ENCODE data around the gene THOC6. TPM values are rescaled to one million over a fixed set of nuclear protein-coding genes. Genes with fewer than 3 reads are reported as not detected.

The THOC6 gene
- total RNA-seq, 1 donor from 2014 or later, result 11.3 TPM

DNA sequence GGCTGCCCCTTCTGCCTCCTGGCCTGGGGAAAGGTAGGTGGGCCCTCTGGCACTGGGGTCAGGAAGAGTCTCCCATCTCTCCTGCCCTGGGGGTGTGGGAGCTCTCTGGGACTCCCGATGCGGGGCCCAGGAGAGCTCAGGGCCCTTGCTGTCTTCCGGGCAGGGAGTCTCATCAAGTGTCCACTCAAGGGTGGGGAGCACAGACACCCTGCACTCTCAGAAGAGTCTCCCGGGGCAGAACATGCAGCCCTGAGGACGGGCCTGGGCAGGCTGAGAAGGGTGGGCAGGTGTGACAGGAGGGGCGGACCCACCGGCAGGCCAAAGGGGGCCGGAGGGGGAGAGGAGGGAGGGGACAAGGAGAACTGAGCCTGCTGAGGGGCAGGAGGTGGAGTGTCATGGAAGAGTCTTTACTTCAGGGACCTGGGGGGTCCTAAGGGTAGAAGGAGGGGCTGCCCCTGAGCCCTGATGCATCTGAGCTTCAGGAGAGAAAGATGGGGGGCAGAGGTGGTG is 35.2 kb upstream of the THOC6 start:
- DNase-seq, result no peak
- ATAC-seq, result no peak
- intact Hi-C loops (cut with micrococcal nuclease), result no loop called here

DNA sequence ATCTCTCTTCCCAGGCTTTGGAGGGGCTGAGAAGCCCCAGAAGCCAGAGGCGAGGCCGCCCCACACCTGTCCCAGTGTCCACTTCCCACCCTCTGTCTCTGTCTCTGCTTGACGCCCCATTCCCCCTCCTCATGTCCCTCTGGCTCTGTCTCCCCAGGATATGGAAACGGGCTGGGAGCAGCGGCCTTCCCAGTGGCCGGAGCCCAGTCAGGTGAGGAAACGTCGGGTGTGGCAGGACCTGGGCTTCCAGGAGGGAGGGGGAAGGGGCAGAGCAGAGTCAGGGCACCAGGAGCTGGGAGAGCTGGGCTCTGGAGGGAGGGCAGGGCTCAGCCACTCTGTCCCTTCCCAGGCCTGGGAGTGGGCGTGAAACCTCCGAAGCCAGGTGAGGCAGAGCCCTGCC is 32.9 kb upstream of the THOC6 start:
- intact Hi-C loops (cut with micrococcal nuclease), result no loop called here
- DNase-seq (no peak), ATAC-seq (no peak)

GRCh38 chr16:2991566-2992261 is 32.1 kb upstream of the THOC6 start:
- DNase-seq, result no peak
- no peak for ATAC-seq
- intact Hi-C loops (cut with micrococcal nuclease), result no loop called here

DNA sequence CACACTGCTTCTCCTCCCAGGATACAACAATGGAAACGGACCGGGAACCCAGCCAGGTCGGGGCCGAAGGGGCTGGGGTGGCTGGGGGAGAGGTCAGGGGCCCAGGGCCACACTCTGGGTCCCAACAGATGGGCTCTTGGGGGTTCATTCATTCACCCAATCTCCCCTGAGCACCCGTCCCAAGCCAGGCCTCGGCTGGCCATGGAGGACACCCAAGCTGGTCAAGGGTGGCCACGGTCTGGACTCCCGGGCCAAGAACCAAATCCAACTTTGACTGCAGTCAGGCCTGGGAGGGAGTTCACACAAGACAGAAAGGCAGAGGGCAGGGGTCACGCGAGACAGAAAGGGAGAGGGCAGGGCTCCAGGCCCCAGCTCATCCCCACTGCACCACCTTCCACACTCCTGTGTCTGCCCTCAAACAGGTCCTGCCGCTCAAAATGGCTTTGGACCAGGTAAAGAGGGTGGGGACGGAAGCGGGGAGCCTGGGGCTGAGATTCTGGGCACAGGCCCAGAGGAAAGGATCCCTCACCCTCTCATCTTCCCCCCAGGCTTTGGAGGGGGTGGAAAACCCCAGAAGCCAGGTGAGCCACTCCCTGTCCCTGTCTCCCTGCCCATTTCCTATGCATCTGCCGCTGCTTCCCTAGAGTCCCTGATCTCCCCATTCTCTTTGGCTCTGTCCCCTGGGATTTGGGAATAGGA is 31.3 kb upstream of the THOC6 start:
- intact Hi-C loops (cut with micrococcal nuclease), result no loop called here
- no peak for ATAC-seq

DNA sequence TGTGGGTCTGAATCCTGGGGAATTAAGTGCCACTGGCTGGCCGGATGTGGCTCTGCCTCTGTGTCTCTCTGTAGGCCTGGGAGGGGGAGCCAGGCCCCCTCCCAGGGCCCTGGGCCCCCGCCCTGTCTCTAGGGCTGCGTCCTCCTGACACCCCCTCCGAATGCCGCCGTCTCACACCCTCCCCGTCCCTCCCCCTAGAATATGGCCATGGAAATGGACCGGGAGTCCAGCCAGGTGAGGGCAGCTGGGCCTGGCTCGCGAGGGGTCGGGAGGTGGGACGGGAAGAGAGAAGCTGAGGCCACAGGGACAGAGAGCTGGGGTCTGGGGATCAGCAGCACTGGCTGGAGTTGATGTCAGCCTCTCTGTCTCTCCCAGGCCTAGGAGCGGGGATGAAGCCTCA is 27.5 kb upstream of the THOC6 start:
- intact Hi-C loops (cut with micrococcal nuclease), result no loop called here
- DNase-seq (no peak), ATAC-seq (no peak)

More for the DNA sequence above, 31.3 kb upstream of the THOC6 start:
- DNase-seq, result no peak

- ATAC-seq (no peak), DNase-seq (no peak)
- intact Hi-C loops (cut with micrococcal nuclease), result no loop called here
These were observed 23.9 kb upstream of the THOC6 start for GRCh38 chr16:2999929-3000328.

DNA sequence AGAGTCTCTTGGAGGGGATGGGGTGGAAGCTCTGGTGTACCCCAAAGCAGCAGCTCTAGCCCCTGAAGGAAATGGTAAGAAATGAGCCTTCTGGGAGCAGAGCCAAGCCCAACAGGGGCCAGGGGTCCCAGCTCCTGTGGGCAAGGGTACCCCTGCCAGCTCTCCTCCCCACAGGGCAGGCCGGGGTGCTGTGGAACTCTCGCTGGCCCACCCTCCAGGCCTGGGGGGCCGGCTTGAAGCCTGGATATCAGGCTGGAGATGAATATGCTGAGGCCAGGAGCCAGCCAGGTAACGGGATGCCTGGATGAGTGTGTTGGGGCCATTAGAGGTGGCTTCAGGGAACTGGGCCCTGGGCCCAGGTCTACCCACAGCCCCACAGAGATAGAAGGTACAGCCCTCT is 23.3 kb upstream of the THOC6 start:
- no peak for ATAC-seq
- intact Hi-C loops (cut with micrococcal nuclease), result no loop called here
- no peak for DNase-seq

DNA sequence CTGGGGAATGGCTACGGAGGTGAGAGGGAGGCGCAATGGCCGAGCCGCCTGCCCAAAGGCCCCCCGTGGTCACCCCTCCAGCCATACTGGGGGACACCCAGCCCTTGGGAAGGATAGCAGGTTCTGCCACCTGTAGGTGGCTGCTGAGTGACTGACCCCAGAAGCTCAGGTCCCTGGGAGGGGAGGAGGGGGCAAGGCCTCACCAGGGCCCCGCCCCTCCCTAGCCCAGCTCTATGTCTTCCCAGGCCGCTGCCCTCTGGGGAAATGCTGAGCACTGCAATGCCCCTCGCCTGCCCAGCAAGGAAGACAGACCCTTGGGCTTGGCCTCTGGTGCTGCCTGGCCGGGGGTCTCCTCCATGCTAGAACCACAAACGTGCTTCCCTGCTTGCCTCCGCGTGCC is 22.5 kb upstream of the THOC6 start:
- intact Hi-C loops (cut with micrococcal nuclease), result no loop called here
- ATAC-seq, result no peak
- DNase-seq, result no peak

DNA sequence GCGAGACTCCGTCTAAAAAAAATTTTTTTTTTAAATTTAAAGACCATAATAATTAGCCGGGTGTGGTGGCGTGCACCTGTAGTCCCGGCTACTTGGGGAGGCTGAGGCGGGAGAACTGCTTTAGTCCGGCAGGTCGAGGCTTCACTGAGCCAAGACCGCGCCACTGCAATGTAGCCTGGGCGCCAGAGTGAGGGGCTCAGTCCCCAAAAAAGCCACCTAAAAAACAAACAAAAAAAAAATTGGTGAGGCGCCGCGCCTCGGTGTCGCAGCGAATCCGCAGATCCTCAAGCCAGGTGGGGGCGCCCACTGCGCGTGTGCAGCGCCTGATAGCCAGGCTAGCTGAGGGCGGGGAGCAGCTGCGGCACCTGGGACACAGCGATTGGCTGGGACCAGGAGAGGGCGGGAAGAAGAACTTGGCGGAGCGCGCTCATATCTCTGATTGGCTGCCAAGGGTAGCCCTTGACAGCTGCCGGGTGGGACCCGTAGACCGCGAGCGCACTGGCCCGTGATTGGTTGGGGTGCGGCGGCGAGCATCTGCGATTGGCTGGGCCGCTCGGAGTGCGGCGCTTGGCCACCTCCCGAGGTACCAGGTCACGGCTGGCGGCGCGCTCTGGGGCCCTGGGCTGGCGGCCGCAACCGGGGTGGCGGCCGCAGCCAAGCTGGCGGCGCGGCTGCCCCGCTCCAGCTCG is 20.1 kb upstream of the THOC6 start:
- intact Hi-C loops (cut with micrococcal nuclease), result no loop called here
- DNase-seq (peak; percentile 97), ATAC-seq (peak; percentile 98)

DNA sequence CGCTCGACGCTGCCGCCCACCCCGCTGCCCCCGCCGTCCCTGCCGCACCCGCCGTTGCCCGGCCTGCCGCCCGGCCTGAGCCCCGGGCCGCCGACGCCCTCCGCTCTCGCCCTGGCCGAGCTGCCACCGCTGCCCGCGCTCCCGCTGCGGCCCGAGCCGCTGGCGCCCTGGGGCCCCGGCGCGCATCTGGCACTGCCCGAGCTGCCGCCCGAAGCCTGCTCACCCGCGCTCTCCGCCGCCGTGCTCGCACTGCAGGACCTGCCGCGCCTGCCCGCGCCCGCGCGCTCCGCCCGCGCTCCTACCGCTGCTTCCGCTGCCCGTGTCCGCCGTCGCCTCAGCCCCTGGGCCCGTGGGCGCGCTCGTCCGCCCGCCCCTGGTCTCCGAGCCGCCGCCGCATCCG is 19.5 kb upstream of the THOC6 start:
- intact Hi-C loops (cut with micrococcal nuclease), result no loop called here
- DNase-seq, result no peak
- ATAC-seq, result no peak

GRCh38 chr16:3004781-3005284 is 19.0 kb upstream of the THOC6 start:
- no peak for DNase-seq
- ATAC-seq, result no peak
- intact Hi-C loops (cut with micrococcal nuclease), result no loop called here

- no peak for DNase-seq
- intact Hi-C loops (cut with micrococcal nuclease), result no loop called here
- no peak for ATAC-seq
These were observed 16.5 kb upstream of the THOC6 start for GRCh38 chr16:3007059-3007956.

GRCh38 chr16:3007957-3008689 is 15.7 kb upstream of the THOC6 start:
- intact Hi-C loops (cut with micrococcal nuclease), result no loop called here
- no peak for DNase-seq
- no peak for ATAC-seq

DNA sequence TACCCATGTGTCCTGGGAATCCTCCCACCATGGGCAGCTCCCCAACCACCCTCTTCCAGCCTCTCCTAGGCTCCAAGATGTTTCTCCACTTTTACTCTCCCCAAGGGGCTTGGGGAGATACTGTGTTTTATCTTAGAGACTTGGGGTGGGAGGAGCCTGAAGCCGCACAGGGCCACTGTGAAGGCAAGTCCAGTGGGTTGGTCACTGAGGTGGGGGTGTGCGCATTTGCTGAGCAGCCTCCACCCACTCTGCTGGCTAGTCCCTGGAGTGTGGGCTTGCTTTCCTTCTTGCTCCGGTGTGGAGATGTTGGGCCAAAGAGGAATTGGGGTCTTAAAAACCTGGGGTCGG is 15.2 kb upstream of the THOC6 start:
- intact Hi-C loops (cut with micrococcal nuclease), result no loop called here
- ATAC-seq (no peak), DNase-seq (no peak)

DNA sequence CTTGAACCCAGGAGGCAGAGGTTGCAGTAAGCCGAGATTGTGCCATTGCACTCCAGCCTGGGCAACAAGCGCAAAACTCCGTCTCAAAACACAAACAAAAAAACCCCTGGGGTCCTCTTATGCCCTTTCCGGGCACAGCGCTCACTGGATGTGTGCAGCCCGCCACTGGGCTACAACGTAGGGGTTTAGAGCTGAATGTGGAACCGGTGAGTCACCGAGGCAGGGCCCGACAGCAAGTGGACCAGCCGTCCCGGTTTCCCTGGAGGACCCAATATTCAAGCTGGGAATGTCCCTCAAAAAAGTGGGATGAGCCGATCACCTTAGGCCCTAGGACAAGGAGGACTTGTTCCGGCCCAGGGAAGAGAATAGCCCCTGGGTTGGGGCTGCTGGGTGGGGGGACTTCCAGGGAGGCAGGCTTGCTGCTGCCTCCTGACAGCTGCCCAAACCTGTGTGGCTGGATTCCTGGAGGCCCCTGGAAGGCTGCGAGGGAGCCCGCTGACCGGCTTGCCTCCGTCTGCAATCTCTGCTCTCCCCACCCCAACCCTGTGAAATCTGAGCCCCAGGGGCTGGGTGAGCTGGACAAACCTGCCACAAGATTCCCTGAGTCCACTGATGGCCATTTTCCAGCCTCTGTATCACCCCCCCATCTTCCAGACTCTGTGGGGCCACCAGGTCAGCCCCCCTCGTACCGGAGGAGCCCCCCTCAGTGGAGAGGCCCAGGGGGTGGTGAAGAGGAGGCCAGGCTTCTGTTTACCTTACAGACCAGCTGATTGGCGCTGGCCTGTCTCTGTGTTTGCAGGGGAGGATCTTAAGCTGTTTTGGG is 14.1 kb upstream of the THOC6 start:
- ATAC-seq (no peak), DNase-seq (no peak)
- intact Hi-C loops (cut with micrococcal nuclease), result no loop called here

- no peak for DNase-seq
- no peak for ATAC-seq
- intact Hi-C loops (cut with micrococcal nuclease), result no loop called here
These were observed 13.3 kb upstream of the THOC6 start for GRCh38 chr16:3010510-3010909.

DNA sequence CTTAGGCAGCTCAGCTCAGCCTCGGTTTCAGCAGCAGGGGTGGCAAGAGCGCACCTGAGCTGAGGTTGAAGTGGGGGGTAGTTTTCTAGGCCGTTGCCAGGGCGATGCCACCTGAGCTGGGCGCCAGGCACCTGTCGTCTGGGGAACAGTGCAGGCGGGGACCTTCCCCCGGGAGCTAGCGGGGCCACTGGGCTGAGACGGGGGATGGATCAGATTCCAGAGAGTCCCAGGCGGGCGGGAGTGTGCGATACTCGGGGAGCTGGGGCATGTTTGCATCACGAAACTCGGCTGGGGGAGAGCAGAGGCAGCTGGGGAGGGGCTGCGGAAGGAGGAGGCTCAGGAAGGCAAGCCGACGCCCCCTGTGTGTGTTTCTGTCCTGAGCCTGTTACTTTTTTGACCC is 11.6 kb upstream of the THOC6 start:
- intact Hi-C loops (cut with micrococcal nuclease), result no loop called here
- ATAC-seq, result no peak

More for the DNA sequence above, 11.6 kb upstream of the THOC6 start:
- no peak for DNase-seq
